T47D (cell line): ENCODE results near the gene DAB2IP.
"Not testable (repeated sequence)": the region's sequence is repeated elsewhere in the genome, so short reads cannot be mapped to it uniquely, and the experiment has no call there.

Experiments used
- DNase-seq, 2 experiments: peaks; one replicate each; pipeline versions ENCODE4 v3.0.0 to v3.0.0-alpha.2; 2011 to 2012; ENCODE audit warnings: low read depth in 1 of 2, low spot score in 1 of 2
- JUND ChIP-seq: IDR thresholded peaks from 2 replicates; pipeline ENCODE4 v1.6.1; 2012; ENCODE audit warnings: low read depth
- in situ Hi-C: cut with HindIII; loops from 2 replicates; pipeline ENCODE4 v1.10.0; 2016; ENCODE audit warnings: low sequenced_read_pairs, low pct_unique_long_range_greater_than_20kb

DAB2IP gene

DNA sequence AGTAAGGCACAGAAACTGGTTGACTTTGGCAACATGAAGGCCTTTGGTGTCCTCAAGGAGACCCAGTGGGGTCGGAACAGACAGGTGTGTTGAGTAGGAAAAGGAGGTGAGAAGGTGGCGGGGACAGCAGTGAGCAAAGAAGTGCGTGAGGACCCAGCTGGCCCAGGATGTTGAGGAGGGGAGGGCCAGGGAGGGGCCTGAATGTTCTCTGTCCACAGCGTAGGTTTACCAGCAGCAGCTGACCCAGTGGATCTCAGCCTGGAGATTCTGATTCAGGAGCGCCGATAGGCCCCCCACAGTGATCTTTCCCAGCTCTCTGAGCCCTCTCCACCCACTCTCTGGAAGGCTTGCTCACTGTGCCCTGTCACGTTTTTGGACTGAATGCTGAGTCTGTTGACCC, 88.5 kb downstream of the DAB2IP start:
- in situ Hi-C loops = no loop called here
- no peak for DNase-seq
- no peak for TF ChIP-seq JUND

DNA sequence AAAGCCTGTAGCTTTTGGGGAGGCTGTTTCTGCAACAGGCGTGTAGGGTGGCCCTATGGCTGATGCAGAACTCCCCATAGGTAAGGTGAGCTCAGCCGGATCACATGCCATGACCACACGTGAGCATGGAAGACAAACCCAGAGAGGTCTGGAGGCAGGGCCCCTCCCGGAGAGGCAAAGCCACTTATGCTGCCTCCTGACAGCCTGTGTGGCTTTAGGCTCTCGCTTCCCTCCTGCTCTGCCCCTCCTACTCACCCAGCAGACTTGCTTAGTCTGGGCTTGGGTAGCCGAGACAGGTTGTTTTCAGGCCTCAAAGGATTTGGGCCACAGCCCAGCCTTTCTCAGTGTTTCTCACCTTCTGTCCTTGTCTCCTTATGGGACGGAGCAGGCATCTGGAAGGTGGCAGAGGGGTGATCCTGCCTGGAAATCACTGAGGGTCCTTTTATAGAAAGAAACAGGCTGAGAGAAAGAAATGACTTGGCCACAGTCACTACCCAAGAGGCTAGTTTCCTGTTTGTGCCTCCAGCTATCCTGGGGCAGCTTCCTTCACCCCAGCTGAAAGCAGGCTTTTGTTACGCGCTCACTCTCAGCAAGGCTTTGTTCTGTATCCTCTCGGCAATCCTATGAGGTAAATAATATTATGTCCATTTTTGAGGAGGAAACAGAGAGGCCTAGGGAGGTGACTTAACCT, 89.9 kb downstream of the DAB2IP start:
- peak in 1 of 2 experiments; percentile 59 for DNase-seq
- in situ Hi-C loops = no loop called here
- no peak for TF ChIP-seq JUND

DNA sequence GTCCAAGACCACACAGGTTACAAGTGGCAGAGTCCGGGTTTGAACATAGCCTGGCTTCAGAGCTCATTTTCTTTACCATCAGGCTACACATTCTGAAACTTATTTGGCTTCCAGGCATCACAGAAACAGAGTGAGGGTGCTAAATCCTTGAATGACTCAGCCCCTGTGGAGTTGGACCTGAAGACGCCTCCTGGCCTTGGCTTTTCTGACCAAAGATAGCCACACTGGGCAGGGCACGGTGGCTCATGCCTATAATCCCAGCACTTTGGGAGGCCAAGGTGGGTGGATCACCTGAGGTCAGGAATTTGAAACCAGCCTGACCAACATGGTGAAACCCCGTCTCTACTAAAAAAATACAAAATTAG, 90.5 kb downstream of the DAB2IP start:
- in situ Hi-C loops, DNase-seq: not testable (repeated sequence)

DNA sequence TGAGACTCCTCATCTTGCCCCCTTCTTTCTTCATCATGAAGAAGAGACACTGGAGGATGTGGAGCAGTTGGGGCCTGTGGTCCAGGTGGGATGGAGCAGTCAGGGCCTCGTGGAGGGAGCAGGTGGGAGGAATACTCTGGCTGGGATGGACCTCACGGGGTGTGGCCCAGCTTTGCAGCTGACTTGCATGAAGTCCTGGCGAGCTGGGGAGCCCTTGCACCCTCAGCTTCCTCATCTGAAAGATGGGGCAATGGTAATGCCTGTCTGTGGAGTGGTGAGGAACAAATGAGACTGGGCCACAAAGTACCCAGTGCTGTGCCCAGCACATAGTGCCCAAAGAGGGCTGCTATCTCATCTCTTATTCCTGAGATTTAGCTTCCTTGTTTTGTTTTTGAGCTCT, 91.5 kb downstream of the DAB2IP start:
- in situ Hi-C loops = no loop called here
- DNase-seq = no peak
- no peak for TF ChIP-seq JUND

DNA sequence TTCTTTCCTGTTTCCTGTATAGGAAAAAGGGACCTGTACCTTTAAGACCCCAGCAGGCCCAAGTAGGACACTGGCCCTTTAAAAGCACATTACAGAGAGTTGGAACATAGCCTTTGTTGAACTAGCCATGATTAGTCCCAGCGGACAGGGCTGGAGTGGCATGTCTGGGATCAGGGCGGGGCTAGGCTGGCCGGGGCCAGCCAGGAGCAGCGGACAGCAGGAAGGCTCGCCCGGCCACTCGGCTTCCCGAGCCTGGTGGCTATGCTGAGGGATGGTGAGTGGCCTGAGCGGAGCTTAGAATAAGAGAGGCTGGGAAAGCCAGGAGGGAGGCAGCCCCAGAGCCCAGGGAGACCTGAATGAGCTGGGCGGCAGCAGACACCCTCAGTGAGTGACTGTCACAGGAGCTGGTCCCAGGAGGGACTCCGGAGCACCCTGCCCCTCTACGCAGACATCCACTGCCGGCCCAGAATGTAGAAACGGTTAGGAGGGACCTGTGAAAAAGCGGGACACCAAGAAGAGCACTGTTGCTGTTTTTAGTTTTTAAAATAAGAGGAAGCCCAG, 92.1 kb downstream of the DAB2IP start:
- peak; percentile 90 to 94 for DNase-seq
- no peak for TF ChIP-seq JUND
- in situ Hi-C loops = no loop called here

DNA sequence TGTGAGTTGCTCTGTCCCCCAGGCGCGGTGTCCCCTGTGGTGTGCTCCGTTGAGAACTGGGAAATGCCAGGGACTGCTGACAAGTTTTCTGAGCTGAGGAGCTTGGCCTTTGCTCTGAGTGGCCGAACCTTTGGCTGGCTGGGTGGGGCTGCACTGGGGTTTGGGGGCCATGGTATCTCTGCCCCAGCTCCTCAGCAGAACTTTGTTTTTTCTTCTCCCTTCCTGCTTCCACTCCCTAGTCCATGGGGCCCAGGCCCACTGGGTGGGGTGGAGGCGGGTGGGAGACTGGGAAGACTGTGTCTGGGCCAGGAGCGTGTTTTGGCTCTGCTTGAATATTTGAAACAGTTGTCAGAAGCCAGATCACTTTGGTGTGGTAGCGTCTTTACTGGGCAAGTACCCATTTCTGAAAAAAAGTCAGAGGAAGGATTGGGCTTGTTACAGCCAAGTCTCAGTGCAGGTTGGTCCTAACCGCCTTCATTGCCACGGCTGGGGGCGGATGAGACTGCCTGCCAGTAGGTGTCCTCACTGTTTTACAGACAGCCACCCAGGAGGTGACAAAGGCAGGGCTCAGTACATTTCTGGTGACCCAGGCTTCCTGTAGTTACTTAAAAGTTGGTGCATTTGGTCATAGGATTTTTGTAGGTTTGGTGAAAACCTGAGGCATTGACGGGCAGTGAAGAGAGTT, 92.7 kb downstream of the DAB2IP start:
- no peak for TF ChIP-seq JUND
- DNase-seq = peak; percentile 86 to 90
- in situ Hi-C loops = no loop called here

DNA sequence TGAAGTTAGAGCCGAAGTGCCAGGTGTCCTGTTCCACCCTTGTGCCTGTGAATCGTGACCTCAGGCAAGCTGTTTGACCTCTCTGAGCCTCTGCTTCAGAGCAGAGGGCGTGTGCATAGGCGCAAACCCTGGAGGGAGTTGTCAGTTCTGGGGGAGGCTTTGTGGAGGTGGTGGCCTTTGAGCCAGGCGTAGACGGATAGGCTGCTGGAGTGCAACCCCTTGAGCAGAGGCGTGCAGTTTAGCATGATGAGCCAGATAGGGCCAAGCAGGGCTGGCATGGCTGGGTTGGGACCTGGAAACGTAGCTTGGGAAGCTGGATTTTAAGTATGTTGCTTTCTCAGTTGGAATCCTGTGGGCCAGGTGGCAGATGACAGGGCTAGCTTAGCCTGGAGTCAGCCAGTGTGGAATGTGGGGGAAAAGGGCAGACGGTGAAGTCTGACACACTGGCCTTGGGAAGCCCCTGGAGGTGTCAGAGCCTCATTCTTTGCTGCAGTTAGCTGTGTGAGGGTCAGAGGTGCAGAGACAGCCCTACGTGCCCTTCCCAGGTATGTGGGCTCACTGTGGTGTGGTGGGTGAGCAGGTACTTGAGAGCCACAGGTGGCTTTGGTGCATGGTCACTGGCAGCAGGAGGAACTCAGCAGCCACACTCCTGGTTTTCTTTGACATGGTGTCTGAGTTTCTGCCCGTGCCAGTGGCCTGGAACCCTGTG, 93.4 kb downstream of the DAB2IP start:
- no peak for TF ChIP-seq JUND
- in situ Hi-C loops = no loop called here
- DNase-seq = no peak

DNA sequence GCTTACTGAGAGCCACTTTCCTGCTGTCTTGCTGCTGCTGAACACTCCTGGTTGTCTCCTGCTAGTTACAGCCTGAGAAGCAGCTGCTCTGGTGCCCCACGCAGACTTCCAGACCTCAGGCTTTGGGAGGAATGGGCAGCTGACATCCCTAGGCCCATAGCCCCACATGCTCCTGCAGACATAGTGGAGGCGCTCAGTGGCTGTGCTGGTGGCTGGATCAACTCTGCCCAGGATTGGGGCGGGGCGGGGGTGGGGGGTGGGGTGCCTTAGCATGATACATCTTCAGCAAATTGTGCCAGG, 93.9 kb downstream of the DAB2IP start:
- in situ Hi-C loops = no loop called here
- DNase-seq = no peak
- TF ChIP-seq JUND = no peak

DNA sequence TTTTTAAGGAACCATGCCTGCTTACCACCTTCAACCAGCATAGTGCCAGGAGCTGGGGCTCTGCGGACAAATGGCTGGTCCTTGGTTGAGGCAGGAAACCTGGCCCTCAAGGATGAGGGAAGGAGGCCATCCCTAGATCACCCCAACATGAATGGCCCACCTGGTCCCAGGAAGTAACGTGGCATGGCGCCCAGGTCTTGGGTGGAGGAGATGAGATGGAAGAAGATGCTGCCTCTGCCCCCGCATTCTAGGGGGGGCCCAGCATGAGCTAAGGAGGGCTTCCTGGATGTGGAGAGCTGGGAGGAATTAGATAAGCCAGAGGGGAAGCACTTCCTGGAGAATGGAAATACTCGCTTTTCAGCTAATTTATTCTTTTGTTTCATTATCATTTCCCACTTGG, 95.0 kb downstream of the DAB2IP start:
- TF ChIP-seq JUND = no peak
- no peak for DNase-seq
- in situ Hi-C loops = no loop called here

DNA sequence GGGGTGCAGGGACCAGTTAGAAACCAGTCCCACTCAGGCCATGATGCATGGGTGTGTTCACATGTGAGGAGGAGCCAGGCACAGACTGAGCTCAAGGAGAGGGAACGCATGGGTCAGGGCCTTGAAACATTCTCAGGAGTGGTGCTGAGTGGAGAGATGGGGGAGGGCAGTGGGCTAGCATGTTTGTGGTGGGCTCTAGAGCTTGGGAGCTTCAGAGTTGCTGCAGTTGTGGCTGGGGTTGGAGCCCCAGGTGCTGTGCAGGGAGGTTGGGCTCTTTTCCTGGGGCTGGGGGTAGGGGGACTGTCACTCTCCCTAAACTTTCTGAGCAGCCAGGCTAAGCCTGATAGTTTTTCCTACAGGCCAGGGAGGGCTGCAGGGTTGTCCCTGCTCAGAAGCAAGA, 95.4 kb downstream of the DAB2IP start:
- in situ Hi-C loops = no loop called here
- DNase-seq = no peak
- no peak for TF ChIP-seq JUND

DNA sequence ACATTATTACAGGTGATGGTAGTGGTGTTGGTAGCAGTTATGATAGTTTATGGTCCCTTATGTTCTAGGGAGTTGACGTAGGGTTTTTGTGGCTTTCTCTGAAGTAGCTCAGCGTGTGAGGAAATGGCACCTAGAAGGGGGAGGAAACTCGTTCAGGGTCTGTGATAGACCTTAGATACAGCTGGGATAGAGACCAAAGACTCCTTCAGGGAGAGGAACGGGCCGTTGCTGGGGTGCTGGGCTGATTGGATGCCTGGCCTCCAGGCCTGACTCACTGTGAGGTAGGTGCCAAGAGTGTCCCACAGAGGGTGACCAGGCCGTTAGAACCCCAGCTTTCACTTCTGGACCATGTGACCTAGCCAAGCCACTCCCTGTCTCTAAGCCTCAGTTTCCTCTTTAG, 96.6 kb downstream of the DAB2IP start:
- no peak for TF ChIP-seq JUND
- in situ Hi-C loops = no loop called here
- DNase-seq = no peak

DNA sequence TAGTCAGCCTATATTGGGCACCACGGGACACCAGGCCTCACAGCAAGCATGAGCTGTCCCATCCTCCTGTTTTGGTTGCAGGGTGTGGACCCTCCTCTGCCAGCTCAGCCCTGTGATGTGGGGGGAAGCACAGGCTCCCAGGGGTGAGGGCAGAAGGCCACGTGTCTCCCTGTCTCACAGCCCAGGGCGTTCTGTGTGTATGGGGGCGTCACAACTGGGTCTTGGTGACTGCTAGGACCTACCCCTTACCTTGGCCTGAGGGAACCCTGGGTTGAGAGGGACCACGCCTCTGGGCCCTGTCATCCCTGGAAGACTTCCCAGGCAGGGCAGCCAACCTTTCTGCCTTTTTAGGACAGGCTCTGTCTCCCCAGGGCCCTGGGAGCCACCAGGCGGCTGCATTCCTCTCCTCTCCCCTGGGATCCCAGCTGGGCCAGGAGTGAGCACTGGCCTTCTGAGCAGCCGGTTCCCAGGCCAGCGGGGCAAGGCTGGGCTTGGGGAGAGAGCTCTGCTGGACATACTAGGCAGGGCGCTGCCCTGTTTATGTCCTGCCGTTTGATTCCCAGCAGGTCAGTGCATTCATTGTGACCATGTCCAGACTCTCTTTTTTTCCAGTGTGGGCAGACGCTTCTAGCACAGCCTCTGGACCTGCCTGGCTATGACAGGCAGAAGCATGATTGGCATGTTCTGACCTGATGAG, 97.4 kb downstream of the DAB2IP start:
- in situ Hi-C loops = no loop called here
- TF ChIP-seq JUND = no peak
- DNase-seq = no peak

DNA sequence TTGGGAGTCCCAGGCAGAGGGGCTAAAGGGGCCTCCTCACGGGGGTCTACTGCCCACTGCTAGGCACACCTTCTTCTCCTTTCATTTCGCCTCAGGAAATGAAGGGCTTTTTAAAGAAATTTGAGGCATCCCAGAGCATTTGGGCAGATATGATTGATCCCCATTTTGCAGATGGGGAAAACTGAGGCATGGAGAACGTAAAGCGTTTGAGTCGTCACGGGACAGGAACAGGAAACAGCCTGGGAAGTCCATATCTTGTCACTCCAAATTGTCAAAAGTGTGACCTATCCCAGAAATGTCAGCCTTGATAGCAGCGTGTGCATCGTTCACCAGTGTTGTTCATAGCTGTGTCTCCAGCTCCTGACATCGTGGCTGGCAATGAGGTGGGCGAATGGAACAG, 98.2 kb downstream of the DAB2IP start:
- no peak for DNase-seq
- in situ Hi-C loops = no loop called here

More for the DNA sequence above, 98.2 kb downstream of the DAB2IP start:
- TF ChIP-seq JUND = no peak
